GM19043 (cell line): Measurements from ENCODE around the gene DDO.
"Not testable (repeated sequence)": the region's sequence is repeated elsewhere in the genome, so short reads cannot be mapped to it uniquely, and the experiment has no call there.

Experiments
- ATAC-seq: cut with Tn5 transposase; IDR thresholded peaks from one replicate; pipeline ENCODE4 v1.9.1; 2021; ENCODE audit warnings: low read depth; ENCODE audit not compliant: unreplicated experiment

Gene DDO

GRCh38 chr6:110415086-110415916 lies at the start of gene DDO:
Gene DDO, minus strand, starts transcription at chr6:110415575. Its CDS starts 2,113 bp downstream, at chr6:110413462.
- no peak for ATAC-seq

- no peak for ATAC-seq
These were observed 47.6 kb upstream of the DDO start for GRCh38 chr6:110462884-110463481.

- no peak for ATAC-seq
These were observed 46.0 kb upstream of the DDO start for GRCh38 chr6:110461376-110461775.

GRCh38 chr6:110459137-110459536 lies 43.8 kb upstream of the DDO start:
- ATAC-seq, result no peak

- no peak for ATAC-seq
These were observed 43.1 kb upstream of the DDO start for GRCh38 chr6:110458476-110458875.

GRCh38 chr6:110457567-110458175 lies 42.3 kb upstream of the DDO start:
- ATAC-seq, result not testable (repeated sequence)

GRCh38 chr6:110456694-110457093 lies 41.3 kb upstream of the DDO start:
- ATAC-seq, result no peak

- no peak for ATAC-seq
These were observed 34.1 kb upstream of the DDO start for GRCh38 chr6:110449541-110449895.

- no peak for ATAC-seq
These were observed 33.6 kb upstream of the DDO start for GRCh38 chr6:110448846-110449540.

- ATAC-seq, result no peak
These were observed 32.4 kb upstream of the DDO start for GRCh38 chr6:110447761-110448160.

- no peak for ATAC-seq
These were observed 31.0 kb upstream of the DDO start for GRCh38 chr6:110446405-110446804.

GRCh38 chr6:110440026-110440425 lies 24.7 kb upstream of the DDO start:
- ATAC-seq, result no peak

- no peak for ATAC-seq
These were observed 24.0 kb upstream of the DDO start for GRCh38 chr6:110439356-110439755.

- ATAC-seq, result no peak
These were observed 19.7 kb upstream of the DDO start for GRCh38 chr6:110434961-110435602.

- no peak for ATAC-seq
These were observed 17.0 kb upstream of the DDO start for GRCh38 chr6:110432285-110432900.

GRCh38 chr6:110430741-110431140 lies 15.4 kb upstream of the DDO start:
- no peak for ATAC-seq

GRCh38 chr6:110430236-110430635 lies 14.9 kb upstream of the DDO start:
- ATAC-seq, result no peak

GRCh38 chr6:110428153-110428552 lies 12.8 kb upstream of the DDO start:
- no peak for ATAC-seq

- no peak for ATAC-seq
These were observed 10.4 kb upstream of the DDO start for GRCh38 chr6:110425816-110426215.

GRCh38 chr6:110422444-110422822 lies 7.1 kb upstream of the DDO start:
- no peak for ATAC-seq
